Measurements from ENCODE around the gene PLA2G4F. TPM values are rescaled to one million over a fixed set of nuclear protein-coding genes. Genes with fewer than 3 reads are reported as not detected.
A peak's percentile ranks its signal among the peaks of the same experiment; 100 is the strongest.

PLA2G4F gene
- total RNA-seq, 2 donors from 2014 or later = not detected

- ATAC-seq (replicated peaks) = no peak
- no peak overlapping the region for H3K27ac Mint-ChIP-seq
- H3K9me3 Mint-ChIP-seq = no peaks in the 10 kb centered on the region
- no peak overlapping the region for H3K4me3 Mint-ChIP-seq
- H3K36me3 Mint-ChIP-seq (ENCODE audit: low read depth) = no peaks in the 10 kb centered on the region
- H3K4me1 Mint-ChIP-seq = peaks cover 10% of the 10 kb centered on the region
- H3K27me3 Mint-ChIP-seq = peaks cover 1% of the 10 kb centered on the region
Observed at GRCh38 chr15:42136513-42136912, 19.9 kb downstream of the PLA2G4F start.

- Mint-ChIP-seq H3K4me1 (peaks cover 10% of the 10 kb centered on the region), H3K9me3 (no peaks in the 10 kb centered on the region), H3K27me3 (peaks cover 5% of the 10 kb centered on the region), H3K4me3 (no peak overlapping the region), H3K36me3 (ENCODE audit: low read depth) (no peaks in the 10 kb centered on the region), H3K27ac (no peak overlapping the region)
- no peak for ATAC-seq (replicated peaks)
Observed at GRCh38 chr15:42135351-42135750, 21.1 kb downstream of the PLA2G4F start.

- H3K9me3 Mint-ChIP-seq = no peaks in the 10 kb centered on the region
- no peak overlapping the region for H3K27ac Mint-ChIP-seq
- peaks cover 7% of the 10 kb centered on the region for H3K27me3 Mint-ChIP-seq
- peaks cover 10% of the 10 kb centered on the region for H3K4me1 Mint-ChIP-seq
- H3K36me3 Mint-ChIP-seq (ENCODE audit: low read depth) = no peaks in the 10 kb centered on the region
- no peak overlapping the region for H3K4me3 Mint-ChIP-seq
- ATAC-seq (replicated peaks) = no peak
Observed at GRCh38 chr15:42134617-42135245, 21.7 kb downstream of the PLA2G4F start.

- Mint-ChIP-seq H3K27ac (no peak overlapping the region), H3K4me1 (peaks cover 10% of the 10 kb centered on the region), H3K4me3 (no peak overlapping the region), H3K36me3 (ENCODE audit: low read depth) (no peaks in the 10 kb centered on the region), H3K27me3 (peaks cover 13% of the 10 kb centered on the region), H3K9me3 (no peaks in the 10 kb centered on the region)
- ATAC-seq (replicated peaks) = peak; percentile 67
Observed at GRCh38 chr15:42133886-42134502, 22.4 kb downstream of the PLA2G4F start.

GRCh38 chr15:42133356-42133755 is 23.1 kb downstream of the PLA2G4F start:
- no peak overlapping the region for H3K4me3 Mint-ChIP-seq
- ATAC-seq (replicated peaks) = no peak

GRCh38 chr15:42131826-42132806 is 24.3 kb downstream of the PLA2G4F start:
- ATAC-seq (replicated peaks) = no peak
- H3K27ac Mint-ChIP-seq = no peak overlapping the region
- H3K36me3 Mint-ChIP-seq (ENCODE audit: low read depth) = no peaks in the 10 kb centered on the region
- H3K9me3 Mint-ChIP-seq = no peaks in the 10 kb centered on the region
- peaks cover 13% of the 10 kb centered on the region for H3K27me3 Mint-ChIP-seq
- peaks cover 4% of the 10 kb centered on the region for H3K4me1 Mint-ChIP-seq
- no peak overlapping the region for H3K4me3 Mint-ChIP-seq

More at GRCh38 chr15:42133356-42133755, 23.1 kb downstream of the PLA2G4F start:
- H3K4me1 Mint-ChIP-seq = peaks cover 10% of the 10 kb centered on the region
- H3K9me3 Mint-ChIP-seq = no peaks in the 10 kb centered on the region
- H3K36me3 Mint-ChIP-seq (ENCODE audit: low read depth) = no peaks in the 10 kb centered on the region
- H3K27ac Mint-ChIP-seq = no peak overlapping the region
- H3K27me3 Mint-ChIP-seq = peaks cover 13% of the 10 kb centered on the region

GRCh38 chr15:42131006-42131405 is 25.4 kb downstream of the PLA2G4F start:
- H3K4me3 Mint-ChIP-seq = no peak overlapping the region
- ATAC-seq (replicated peaks) = no peak

GRCh38 chr15:42130246-42130986 is 26.0 kb downstream of the PLA2G4F start:
- Mint-ChIP-seq H3K4me1 (no peaks in the 10 kb centered on the region), H3K27ac (no peak overlapping the region), H3K4me3 (no peak overlapping the region), H3K27me3 (peaks cover 13% of the 10 kb centered on the region), H3K9me3 (no peaks in the 10 kb centered on the region), H3K36me3 (ENCODE audit: low read depth) (no peaks in the 10 kb centered on the region)
- no peak for ATAC-seq (replicated peaks)

More at GRCh38 chr15:42131006-42131405, 25.4 kb downstream of the PLA2G4F start:
- Mint-ChIP-seq H3K9me3 (no peaks in the 10 kb centered on the region), H3K27me3 (peaks cover 13% of the 10 kb centered on the region), H3K36me3 (ENCODE audit: low read depth) (no peaks in the 10 kb centered on the region), H3K4me1 (no peaks in the 10 kb centered on the region), H3K27ac (no peak overlapping the region)

- no peak for ATAC-seq (replicated peaks)
- Mint-ChIP-seq H3K9me3 (no peaks in the 10 kb centered on the region), H3K36me3 (ENCODE audit: low read depth) (no peaks in the 10 kb centered on the region), H3K4me3 (no peak overlapping the region), H3K4me1 (no peaks in the 10 kb centered on the region), H3K27me3 (peaks cover 13% of the 10 kb centered on the region), H3K27ac (no peak overlapping the region)
Observed at GRCh38 chr15:42129364-42129763, 27.1 kb downstream of the PLA2G4F start.

- Mint-ChIP-seq H3K4me1 (no peaks in the 10 kb centered on the region), H3K36me3 (ENCODE audit: low read depth) (no peaks in the 10 kb centered on the region), H3K4me3 (no peak overlapping the region), H3K27ac (no peak overlapping the region), H3K27me3 (peaks cover 13% of the 10 kb centered on the region), H3K9me3 (no peaks in the 10 kb centered on the region)
- ATAC-seq (replicated peaks) = no peak
Observed at GRCh38 chr15:42128476-42128875, 28.0 kb downstream of the PLA2G4F start.

- H3K27ac Mint-ChIP-seq = no peak overlapping the region
- no peak overlapping the region for H3K4me3 Mint-ChIP-seq
Observed at GRCh38 chr15:42123546-42123945, 32.9 kb downstream of the PLA2G4F start.

GRCh38 chr15:42121682-42122081 is 34.8 kb downstream of the PLA2G4F start:
- H3K27ac Mint-ChIP-seq = no peak overlapping the region
- no peak for ATAC-seq (replicated peaks)
- H3K36me3 Mint-ChIP-seq (ENCODE audit: low read depth) = no peaks in the 10 kb centered on the region
- H3K4me3 Mint-ChIP-seq = no peak overlapping the region
- peaks cover 7% of the 10 kb centered on the region for H3K4me1 Mint-ChIP-seq
- no peaks in the 10 kb centered on the region for H3K9me3 Mint-ChIP-seq
- no peaks in the 10 kb centered on the region for H3K27me3 Mint-ChIP-seq

More at GRCh38 chr15:42123546-42123945, 32.9 kb downstream of the PLA2G4F start:
- Mint-ChIP-seq H3K4me1 (peaks cover 5% of the 10 kb centered on the region), H3K9me3 (no peaks in the 10 kb centered on the region), H3K27me3 (no peaks in the 10 kb centered on the region), H3K36me3 (ENCODE audit: low read depth) (no peaks in the 10 kb centered on the region)
- ATAC-seq (replicated peaks) = no peak

GRCh38 chr15:42121021-42121420 is 35.4 kb downstream of the PLA2G4F start:
- H3K9me3 Mint-ChIP-seq = no peaks in the 10 kb centered on the region
- H3K36me3 Mint-ChIP-seq (ENCODE audit: low read depth) = no peaks in the 10 kb centered on the region
- no peaks in the 10 kb centered on the region for H3K27me3 Mint-ChIP-seq
- H3K4me3 Mint-ChIP-seq = no peak overlapping the region
- H3K27ac Mint-ChIP-seq = no peak overlapping the region
- peaks cover 7% of the 10 kb centered on the region for H3K4me1 Mint-ChIP-seq
- ATAC-seq (replicated peaks) = no peak

- no peak for ATAC-seq (replicated peaks)
Observed at GRCh38 chr15:42120285-42120684, 36.2 kb downstream of the PLA2G4F start.

More at GRCh38 chr15:42120285-42120684, 36.2 kb downstream of the PLA2G4F start:
- no peaks in the 10 kb centered on the region for H3K27me3 Mint-ChIP-seq
- H3K9me3 Mint-ChIP-seq = no peaks in the 10 kb centered on the region
- no peaks in the 10 kb centered on the region for H3K36me3 Mint-ChIP-seq (ENCODE audit: low read depth)
- H3K4me3 Mint-ChIP-seq = no peak overlapping the region
- H3K4me1 Mint-ChIP-seq = peaks cover 7% of the 10 kb centered on the region
- H3K27ac Mint-ChIP-seq = no peak overlapping the region
